ENCODE data around the gene GNB1L.

The GNB1L gene

GRCh38 chr22:19819208-19819910 is 35.3 kb downstream of the GNB1L start:
- in situ Hi-C loops (cut with MboI; ENCODE audit: low sequenced_read_pairs, unreplicated experiment) = no loop called here
- no peak for DNase-seq (ENCODE audit: low spot score)

GRCh38 chr22:19818324-19819207 is 36.1 kb downstream of the GNB1L start:
- TF ChIP-seq, protein P1, sequence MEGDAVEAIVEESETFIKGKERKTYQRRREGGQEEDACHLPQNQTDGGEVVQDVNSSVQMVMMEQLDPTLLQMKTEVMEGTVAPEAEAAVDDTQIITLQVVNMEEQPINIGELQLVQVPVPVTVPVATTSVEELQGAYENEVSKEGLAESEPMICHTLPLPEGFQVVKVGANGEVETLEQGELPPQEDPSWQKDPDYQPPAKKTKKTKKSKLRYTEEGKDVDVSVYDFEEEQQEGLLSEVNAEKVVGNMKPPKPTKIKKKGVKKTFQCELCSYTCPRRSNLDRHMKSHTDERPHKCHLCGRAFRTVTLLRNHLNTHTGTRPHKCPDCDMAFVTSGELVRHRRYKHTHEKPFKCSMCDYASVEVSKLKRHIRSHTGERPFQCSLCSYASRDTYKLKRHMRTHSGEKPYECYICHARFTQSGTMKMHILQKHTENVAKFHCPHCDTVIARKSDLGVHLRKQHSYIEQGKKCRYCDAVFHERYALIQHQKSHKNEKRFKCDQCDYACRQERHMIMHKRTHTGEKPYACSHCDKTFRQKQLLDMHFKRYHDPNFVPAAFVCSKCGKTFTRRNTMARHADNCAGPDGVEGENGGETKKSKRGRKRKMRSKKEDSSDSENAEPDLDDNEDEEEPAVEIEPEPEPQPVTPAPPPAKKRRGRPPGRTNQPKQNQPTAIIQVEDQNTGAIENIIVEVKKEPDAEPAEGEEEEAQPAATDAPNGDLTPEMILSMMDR (IDR thresholded peaks at IDR 0.05; ENCODE audit: borderline replicate concordance, control extremely low read depth, extremely low read depth, insufficient read depth, missing control alignments) = no peak

More at GRCh38 chr22:19819208-19819910, 35.3 kb downstream of the GNB1L start:
- TF ChIP-seq, protein P1 (IDR thresholded peaks at IDR 0.05; ENCODE audit: borderline replicate concordance, control extremely low read depth, extremely low read depth, insufficient read depth, missing control alignments) = no peak

GRCh38 chr22:19816372-19817119 is 38.1 kb downstream of the GNB1L start:
- TF ChIP-seq, protein P1 (IDR thresholded peaks at IDR 0.05; ENCODE audit: borderline replicate concordance, control extremely low read depth, extremely low read depth, insufficient read depth, missing control alignments) = no peak
- in situ Hi-C loops (cut with MboI; ENCODE audit: low sequenced_read_pairs, unreplicated experiment) = no loop called here
- no peak for DNase-seq (ENCODE audit: low spot score)

More at GRCh38 chr22:19818324-19819207, 36.1 kb downstream of the GNB1L start:
- no peak for DNase-seq (ENCODE audit: low spot score)
- in situ Hi-C loops (cut with MboI; ENCODE audit: low sequenced_read_pairs, unreplicated experiment) = no loop called here

GRCh38 chr22:19815823-19816290 is 38.8 kb downstream of the GNB1L start:
- DNase-seq (ENCODE audit: low spot score) = no peak
- in situ Hi-C loops (cut with MboI; ENCODE audit: low sequenced_read_pairs, unreplicated experiment) = no loop called here
- TF ChIP-seq, protein P1 (IDR thresholded peaks at IDR 0.05; ENCODE audit: borderline replicate concordance, control extremely low read depth, extremely low read depth, insufficient read depth, missing control alignments) = no peak

GRCh38 chr22:19815093-19815822 is 39.4 kb downstream of the GNB1L start:
- in situ Hi-C loops (cut with MboI; ENCODE audit: low sequenced_read_pairs, unreplicated experiment) = no loop called here
- TF ChIP-seq, protein P1 (IDR thresholded peaks at IDR 0.05; ENCODE audit: borderline replicate concordance, control extremely low read depth, extremely low read depth, insufficient read depth, missing control alignments) = no peak
- DNase-seq (ENCODE audit: low spot score) = no peak
